Smooth muscle cell (in vitro differentiated cells): ENCODE results near the gene ERBB4. TPM values are rescaled to one million over a fixed set of nuclear protein-coding genes. Genes with fewer than 3 reads are reported as not detected.
A peak's percentile ranks its signal among the peaks of the same experiment; 100 is the strongest.

Source experiments
- DNase-seq: peaks from one replicate; lab custom pipeline; 2025; ENCODE audit not compliant: unreplicated experiment; lab: John Stamatoyannopoulos, UW
- H2AFZ ChIP-seq: fragments of 200-600 bp; sonication (generic); 2 replicates; pipeline ENCODE4 v1.6.0; 2016; ENCODE audit warnings: antibody characterized with exemption, low read depth, mild to moderate bottlenecking
- H3F3A ChIP-seq: fragments of 200-600 bp; sonication (generic); 2 replicates; pipeline ENCODE4 v1.6.0; 2017; ENCODE audit warnings: antibody characterized with exemption, low read depth
- H3K27ac ChIP-seq: fragments of 200-600 bp; sonication (generic); 2 replicates; pipeline ENCODE4 v1.5.1; 2016; ENCODE audit warnings: low read depth, mild to moderate bottlenecking
- H3K27me3 ChIP-seq: fragments of 200-600 bp; sonication (generic); 2 replicates; pipeline ENCODE4 v1.6.1; 2016; ENCODE audit warnings: low read depth, mild to moderate bottlenecking
- H3K36me3 ChIP-seq: fragments of 200-600 bp; sonication (generic); 2 replicates; pipeline ENCODE4 v1.5.1; 2016; ENCODE audit warnings: low read depth
- H3K4me1 ChIP-seq: fragments of 200-600 bp; sonication (generic); 2 replicates; pipeline ENCODE4 v1.5.1; 2016; ENCODE audit warnings: low read depth
- H3K4me2 ChIP-seq: fragments of 200-600 bp; sonication (generic); 2 replicates; pipeline ENCODE4 v1.6.0; 2016; ENCODE audit warnings: mild to moderate bottlenecking
- H3K4me3 ChIP-seq: fragments of 200-600 bp; sonication (generic); 2 replicates; pipeline ENCODE4 v1.5.1; 2016; ENCODE audit warnings: mild to moderate bottlenecking
- H3K79me2 ChIP-seq: fragments of 200-600 bp; sonication (generic); 2 replicates; pipeline ENCODE4 v1.6.0; 2016; ENCODE audit warnings: low read depth, mild to moderate bottlenecking
- H3K9ac ChIP-seq: fragments of 200-600 bp; sonication (generic); 2 replicates; pipeline ENCODE4 v1.6.0; 2016; ENCODE audit warnings: low read depth
- H3K9me3 ChIP-seq: fragments of 200-600 bp; sonication (generic); replicated peaks from 2 replicates; pipeline ENCODE4 v1.5.1; 2016; ENCODE audit warnings: low read depth
- H4K20me1 ChIP-seq: fragments of 200-600 bp; sonication (generic); 2 replicates; pipeline ENCODE4 v1.6.0; 2016; ENCODE audit warnings: low read depth
- WGBS: methylation state at CpG from one replicate; pipeline ENCODE4 v1.1.7; 2016; ENCODE audit warnings: low lambda C conversion rate; 5-methylcytosine and 5-hydroxymethylcytosine counted together
- polyA plus RNA-seq: library from polyadenylated mRNA; unstranded; fragments of >200 nt; fragmentation: Nextera tagmentation; extraction: Ambion mirVana; gene quantifications from 2 replicates; pipeline ENCODE4 v1.2.1, GENCODE V29; 2016
- total RNA-seq: library from RNA; depleted of rRNA; stranded (reverse); fragments of >200 nt; gene quantifications from 2 replicates; pipeline ENCODE4 v1.2.3, GENCODE V29; 2014
- TF ChIP-seq, protein P1 (sequence below): fragments of 200-600 bp; sonication (generic); IDR thresholded peaks from 2 replicates; pipeline ENCODE4 v1.5.1; 2017; ENCODE audit warnings: borderline replicate concordance, mild to moderate bottlenecking, antibody characterized with exemption; ENCODE audit not compliant: insufficient read depth, poor library complexity, severe bottlenecking

The ERBB4 gene
- total and polyA plus RNA-seq, 2 experiments from 2014 or later = 0.67 TPM; not detected in 1

DNA sequence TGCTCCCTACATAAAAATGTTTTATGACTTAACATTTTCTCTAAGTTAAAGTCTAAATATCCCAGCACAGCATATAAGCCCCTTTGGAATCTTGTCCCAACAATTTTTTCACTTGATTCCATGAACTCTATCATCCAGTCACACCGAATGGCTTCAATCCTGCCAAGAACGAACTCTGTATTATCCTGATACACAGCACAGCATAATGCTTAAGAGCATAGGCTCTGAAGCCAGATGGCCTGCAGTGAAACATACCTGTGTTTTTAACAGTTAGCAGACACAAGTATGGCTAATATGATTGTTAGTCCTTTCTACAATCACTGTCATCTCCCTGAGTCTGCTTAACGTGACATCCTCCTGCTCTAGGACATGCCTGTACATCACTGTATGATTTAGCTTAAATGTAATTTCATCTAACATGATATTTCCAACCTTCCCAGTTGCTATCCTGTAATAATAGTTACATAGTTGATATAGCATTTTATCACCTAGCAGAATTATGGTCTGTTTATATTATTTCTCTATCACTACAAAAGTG lies 669.5 kb downstream of the ERBB4 start:
- Histone ChIP-seq H3K4me1 (no peaks in the 10 kb centered on the region), H3F3A (peaks cover 6% of the 10 kb centered on the region), H3K27ac (no peak overlapping the region), H3K4me3 (no peak overlapping the region), H2AFZ (no peak overlapping the region), H3K79me2 (no peaks in the 10 kb centered on the region), H4K20me1 (no peaks in the 10 kb centered on the region), H3K36me3 (no peaks in the 10 kb centered on the region), H3K9ac (no peak overlapping the region), H3K9me3 (no peaks in the 10 kb centered on the region), H3K4me2 (no peak overlapping the region), H3K27me3 (no peaks in the 10 kb centered on the region)
- TF ChIP-seq, protein P1, sequence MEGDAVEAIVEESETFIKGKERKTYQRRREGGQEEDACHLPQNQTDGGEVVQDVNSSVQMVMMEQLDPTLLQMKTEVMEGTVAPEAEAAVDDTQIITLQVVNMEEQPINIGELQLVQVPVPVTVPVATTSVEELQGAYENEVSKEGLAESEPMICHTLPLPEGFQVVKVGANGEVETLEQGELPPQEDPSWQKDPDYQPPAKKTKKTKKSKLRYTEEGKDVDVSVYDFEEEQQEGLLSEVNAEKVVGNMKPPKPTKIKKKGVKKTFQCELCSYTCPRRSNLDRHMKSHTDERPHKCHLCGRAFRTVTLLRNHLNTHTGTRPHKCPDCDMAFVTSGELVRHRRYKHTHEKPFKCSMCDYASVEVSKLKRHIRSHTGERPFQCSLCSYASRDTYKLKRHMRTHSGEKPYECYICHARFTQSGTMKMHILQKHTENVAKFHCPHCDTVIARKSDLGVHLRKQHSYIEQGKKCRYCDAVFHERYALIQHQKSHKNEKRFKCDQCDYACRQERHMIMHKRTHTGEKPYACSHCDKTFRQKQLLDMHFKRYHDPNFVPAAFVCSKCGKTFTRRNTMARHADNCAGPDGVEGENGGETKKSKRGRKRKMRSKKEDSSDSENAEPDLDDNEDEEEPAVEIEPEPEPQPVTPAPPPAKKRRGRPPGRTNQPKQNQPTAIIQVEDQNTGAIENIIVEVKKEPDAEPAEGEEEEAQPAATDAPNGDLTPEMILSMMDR = no peak
- 90% methylated on average over 3 of the region's 3 CpGs for WGBS
- no peak for DNase-seq

DNA sequence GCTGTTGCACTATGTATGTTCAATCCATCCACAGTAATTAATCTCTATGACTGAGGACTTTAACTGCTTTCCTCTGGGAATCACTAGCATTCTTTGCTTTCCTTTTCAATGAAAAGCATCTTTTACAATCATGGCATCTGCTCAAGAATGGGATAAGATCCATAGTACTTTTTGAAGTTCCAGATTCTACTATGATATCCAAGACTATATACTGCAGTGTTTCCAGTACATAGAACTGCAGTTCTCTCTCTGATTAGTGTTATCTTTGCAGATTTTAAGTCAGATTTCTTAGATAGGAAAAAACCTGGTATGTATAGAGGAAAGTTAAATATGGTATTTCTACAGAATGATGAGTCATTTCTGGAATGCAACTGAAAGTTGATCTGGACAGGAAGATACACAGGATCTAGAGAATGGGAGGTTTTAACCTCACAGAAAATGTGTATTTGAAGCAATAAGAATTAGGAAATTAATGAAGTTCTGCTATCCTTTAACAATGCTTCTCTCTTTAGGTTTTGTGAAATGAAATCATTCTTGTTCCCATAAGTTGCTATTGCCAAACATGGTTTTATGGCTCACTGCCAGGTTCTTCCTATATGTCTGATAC lies 670.7 kb downstream of the ERBB4 start:
- Histone ChIP-seq H3K79me2 (no peaks in the 10 kb centered on the region), H3K9ac (no peak overlapping the region), H3K36me3 (no peaks in the 10 kb centered on the region), H3K27ac (no peak overlapping the region), H3K9me3 (no peaks in the 10 kb centered on the region), H3K4me2 (peak overlapping the region; percentile 7), H4K20me1 (no peaks in the 10 kb centered on the region), H3F3A (peaks cover 6% of the 10 kb centered on the region), H3K27me3 (no peaks in the 10 kb centered on the region), H3K4me3 (no peak overlapping the region), H2AFZ (no peak overlapping the region), H3K4me1 (no peaks in the 10 kb centered on the region)
- no peak for DNase-seq
- TF ChIP-seq, protein P1 = no peak

DNA sequence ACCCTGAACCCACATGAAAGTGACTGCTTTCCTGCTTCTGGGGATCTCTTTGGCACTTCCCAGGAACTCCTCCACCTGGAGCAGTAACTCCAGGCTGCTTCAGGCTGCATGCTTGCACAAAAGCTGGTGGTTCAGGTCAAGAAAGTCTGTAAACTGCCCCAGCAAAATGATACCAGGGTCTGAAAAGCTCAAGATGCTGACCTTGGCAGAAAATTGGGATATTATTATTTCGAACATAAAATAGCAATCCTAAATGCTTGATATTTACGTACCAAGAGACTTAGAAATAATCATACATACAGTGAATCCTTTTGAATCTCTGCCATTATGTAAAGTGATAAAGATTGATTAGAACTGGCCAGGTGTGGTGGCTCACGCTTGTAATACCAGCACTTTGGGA lies 674.3 kb downstream of the ERBB4 start:
- Histone ChIP-seq H3K9ac (no peak overlapping the region), H3K4me3 (no peak overlapping the region), H3F3A (peaks cover 6% of the 10 kb centered on the region), H3K27ac (no peak overlapping the region), H2AFZ (no peak overlapping the region), H3K36me3 (no peaks in the 10 kb centered on the region), H3K79me2 (no peaks in the 10 kb centered on the region), H3K27me3 (no peaks in the 10 kb centered on the region), H3K9me3 (no peaks in the 10 kb centered on the region), H3K4me1 (no peaks in the 10 kb centered on the region), H3K4me2 (no peak overlapping the region), H4K20me1 (no peaks in the 10 kb centered on the region)
- no peak for DNase-seq
- 96% methylated on average over 3 of the region's 3 CpGs for WGBS
- TF ChIP-seq, protein P1 = no peak

DNA sequence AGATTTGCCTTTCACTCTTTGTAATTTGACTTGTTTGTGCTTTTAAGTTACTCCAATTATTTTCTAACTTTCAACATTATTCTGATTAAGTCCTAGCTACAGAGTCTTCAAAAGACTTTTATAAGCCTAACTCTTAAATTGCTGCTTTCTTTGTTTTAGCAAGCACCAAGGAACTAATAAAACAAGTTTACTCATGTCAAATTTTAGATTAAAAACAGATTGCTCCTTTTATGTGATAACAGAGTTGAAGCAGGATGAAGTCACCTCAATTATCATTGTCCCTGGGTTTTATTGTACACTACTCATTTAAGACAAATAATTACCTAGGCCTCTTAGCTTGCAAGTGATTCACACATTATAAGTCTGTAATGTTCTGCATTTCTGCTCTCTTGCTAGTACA lies 678.4 kb downstream of the ERBB4 start:
- no peaks in the 10 kb centered on the region for H3F3A ChIP-seq
- no peaks in the 10 kb centered on the region for H3K27me3 ChIP-seq
- no peak for DNase-seq
- H3K4me3 ChIP-seq = no peak overlapping the region
- H2AFZ ChIP-seq = no peak overlapping the region
- no peaks in the 10 kb centered on the region for H3K79me2 ChIP-seq
- H3K27ac ChIP-seq = no peak overlapping the region
- no peak overlapping the region for H3K9ac ChIP-seq
- TF ChIP-seq, protein P1 = no peak
- no peaks in the 10 kb centered on the region for H3K4me1 ChIP-seq
- no peak overlapping the region for H3K4me2 ChIP-seq
- no peaks in the 10 kb centered on the region for H3K9me3 ChIP-seq
- H4K20me1 ChIP-seq = no peaks in the 10 kb centered on the region
- no peaks in the 10 kb centered on the region for H3K36me3 ChIP-seq
